DMS79 (cell line): ENCODE measurements around the gene VAV1.
"Not testable (repeated sequence)": the region's sequence is repeated elsewhere in the genome, so short reads cannot be mapped to it uniquely, and the experiment has no call there.

Source experiments
- DNase-seq: peaks from one replicate; lab custom pipeline; 2025; lab: John Stamatoyannopoulos, UW

The VAV1 gene

GRCh38 chr19:6819323-6819722 is 46.8 kb downstream of the VAV1 start:
- DNase-seq, result no peak

- no peak for DNase-seq
Observed at GRCh38 chr19:6820237-6820636, 47.7 kb downstream of the VAV1 start.

GRCh38 chr19:6821639-6822310 is 49.3 kb downstream of the VAV1 start:
- no peak for DNase-seq

- DNase-seq, result peak; percentile 39
Observed at GRCh38 chr19:6822311-6822670, 49.8 kb downstream of the VAV1 start.

- DNase-seq, result no peak
Observed at GRCh38 chr19:6825076-6825774, 52.7 kb downstream of the VAV1 start.

- DNase-seq, result no peak
Observed at GRCh38 chr19:6826281-6826920, 53.9 kb downstream of the VAV1 start.

- no peak for DNase-seq
Observed at GRCh38 chr19:6828306-6828697, 55.8 kb downstream of the VAV1 start.

GRCh38 chr19:6828698-6829633 is 56.5 kb downstream of the VAV1 start:
- DNase-seq, result no peak

GRCh38 chr19:6829829-6830228 is 57.3 kb downstream of the VAV1 start:
- not testable (repeated sequence) for DNase-seq

GRCh38 chr19:6831084-6831483 is 58.6 kb downstream of the VAV1 start:
- not testable (repeated sequence) for DNase-seq

- no peak for DNase-seq
Observed at GRCh38 chr19:6832412-6832811, 59.9 kb downstream of the VAV1 start.

- no peak for DNase-seq
Observed at GRCh38 chr19:6833166-6833790, 60.8 kb downstream of the VAV1 start.

- DNase-seq, result no peak
Observed at GRCh38 chr19:6834433-6834832, 61.9 kb downstream of the VAV1 start.

- DNase-seq, result no peak
Observed at GRCh38 chr19:6835501-6835900, 63.0 kb downstream of the VAV1 start.

- DNase-seq, result no peak
Observed at GRCh38 chr19:6837525-6837924, 65.0 kb downstream of the VAV1 start.

GRCh38 chr19:6838062-6838655 is 65.7 kb downstream of the VAV1 start:
- no peak for DNase-seq

GRCh38 chr19:6842871-6843607 is 70.5 kb downstream of the VAV1 start:
- DNase-seq, result no peak

- DNase-seq, result no peak
Observed at GRCh38 chr19:6847828-6848200, 75.3 kb downstream of the VAV1 start.

- DNase-seq, result no peak
Observed at GRCh38 chr19:6848986-6849385, 76.5 kb downstream of the VAV1 start.

- no peak for DNase-seq
Observed at GRCh38 chr19:6849876-6850275, 77.4 kb downstream of the VAV1 start.

- no peak for DNase-seq
Observed at GRCh38 chr19:6851359-6851758, 78.9 kb downstream of the VAV1 start.
